GM12874 (cell line): ENCODE measurements around the gene MKX.

Experiments
- TF ChIP-seq, protein P1 (sequence below): IDR thresholded peaks from 2 replicates; pipeline ENCODE4 v1.5.1; 2011; ENCODE audit warnings: low read depth, mild to moderate bottlenecking, control low read depth, low read length, moderate library complexity; ENCODE audit not compliant: insufficient read depth

The MKX gene

DNA sequence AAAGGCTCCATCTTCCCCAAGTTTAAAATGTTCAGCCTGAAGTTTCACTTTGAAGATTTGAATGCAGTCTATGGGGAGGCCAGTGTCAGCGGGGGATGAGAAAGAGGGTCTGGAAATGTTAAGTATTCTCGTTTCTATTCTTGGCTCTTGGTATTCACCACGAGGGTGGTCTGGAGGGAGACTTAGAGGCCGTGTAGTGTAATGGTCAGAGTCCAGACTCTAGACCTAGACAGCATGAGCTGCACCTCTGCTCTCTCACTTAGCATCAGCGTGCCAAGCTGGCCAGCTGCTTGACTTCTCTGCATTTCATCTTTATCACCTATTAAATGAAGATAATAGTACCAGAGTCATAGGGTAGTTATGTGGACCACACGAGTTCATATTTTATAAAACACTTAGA lies 57.9 kb downstream of the MKX start:
- TF ChIP-seq, protein P1, sequence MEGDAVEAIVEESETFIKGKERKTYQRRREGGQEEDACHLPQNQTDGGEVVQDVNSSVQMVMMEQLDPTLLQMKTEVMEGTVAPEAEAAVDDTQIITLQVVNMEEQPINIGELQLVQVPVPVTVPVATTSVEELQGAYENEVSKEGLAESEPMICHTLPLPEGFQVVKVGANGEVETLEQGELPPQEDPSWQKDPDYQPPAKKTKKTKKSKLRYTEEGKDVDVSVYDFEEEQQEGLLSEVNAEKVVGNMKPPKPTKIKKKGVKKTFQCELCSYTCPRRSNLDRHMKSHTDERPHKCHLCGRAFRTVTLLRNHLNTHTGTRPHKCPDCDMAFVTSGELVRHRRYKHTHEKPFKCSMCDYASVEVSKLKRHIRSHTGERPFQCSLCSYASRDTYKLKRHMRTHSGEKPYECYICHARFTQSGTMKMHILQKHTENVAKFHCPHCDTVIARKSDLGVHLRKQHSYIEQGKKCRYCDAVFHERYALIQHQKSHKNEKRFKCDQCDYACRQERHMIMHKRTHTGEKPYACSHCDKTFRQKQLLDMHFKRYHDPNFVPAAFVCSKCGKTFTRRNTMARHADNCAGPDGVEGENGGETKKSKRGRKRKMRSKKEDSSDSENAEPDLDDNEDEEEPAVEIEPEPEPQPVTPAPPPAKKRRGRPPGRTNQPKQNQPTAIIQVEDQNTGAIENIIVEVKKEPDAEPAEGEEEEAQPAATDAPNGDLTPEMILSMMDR, result no peak

DNA sequence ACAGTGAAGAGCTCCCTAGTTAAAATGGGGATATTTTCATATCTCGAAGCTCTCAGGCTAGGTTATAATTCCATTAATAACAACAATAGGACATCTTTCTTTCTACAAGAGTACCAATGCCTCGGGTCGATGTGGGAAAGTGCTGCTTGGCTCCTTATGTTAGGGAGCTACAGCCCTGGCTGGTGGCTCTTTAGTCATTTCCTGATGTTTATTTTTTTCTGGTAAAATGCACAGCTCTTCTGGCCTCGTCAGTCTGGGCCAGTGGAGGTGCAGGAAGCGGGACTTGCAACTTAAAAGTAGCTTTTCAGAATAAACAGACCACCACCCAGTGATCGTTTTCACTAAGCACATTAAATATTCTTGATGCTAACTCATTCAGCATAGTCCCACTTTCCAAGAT lies 58.3 kb downstream of the MKX start:
- TF ChIP-seq, protein P1, result no peak

DNA sequence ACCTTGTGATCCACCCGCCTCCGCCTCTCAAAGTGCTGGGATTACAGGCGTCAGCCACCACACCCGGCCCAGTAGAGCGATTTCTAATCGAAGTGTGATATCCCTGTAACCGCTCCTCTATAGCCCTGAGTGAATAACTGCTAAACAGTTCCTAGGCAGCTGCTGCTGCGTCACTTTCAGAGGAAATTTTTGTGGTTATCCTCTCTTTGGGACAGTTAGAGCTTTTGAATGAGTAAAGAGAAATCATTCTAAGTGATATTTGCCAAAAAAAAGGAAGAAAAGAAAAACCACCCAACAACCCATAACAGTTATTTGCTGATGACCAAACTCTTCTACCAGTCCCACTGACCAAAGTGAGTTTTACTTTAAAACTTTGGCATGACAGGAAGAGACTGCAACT lies 59.9 kb downstream of the MKX start:
- TF ChIP-seq, protein P1, result no peak

DNA sequence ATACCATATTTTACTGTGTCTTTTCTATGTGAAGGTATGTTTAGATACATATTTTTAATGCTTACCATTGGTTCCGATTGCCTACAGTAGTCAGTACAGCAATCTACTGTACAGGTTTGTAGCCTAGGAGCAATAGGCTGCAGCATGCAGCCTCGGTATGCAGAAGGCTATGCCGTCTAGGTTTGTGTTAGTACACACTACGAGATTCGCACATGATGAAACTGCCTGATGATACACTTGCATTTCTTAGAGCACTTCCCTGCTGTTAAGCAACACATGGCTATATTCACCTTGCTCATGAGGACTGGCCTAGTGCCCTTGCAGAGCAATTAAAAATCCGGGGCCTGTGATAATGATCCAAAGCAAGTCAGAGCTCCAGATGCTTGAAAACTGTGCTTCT lies 62.4 kb downstream of the MKX start:
- TF ChIP-seq, protein P1, result no peak

DNA sequence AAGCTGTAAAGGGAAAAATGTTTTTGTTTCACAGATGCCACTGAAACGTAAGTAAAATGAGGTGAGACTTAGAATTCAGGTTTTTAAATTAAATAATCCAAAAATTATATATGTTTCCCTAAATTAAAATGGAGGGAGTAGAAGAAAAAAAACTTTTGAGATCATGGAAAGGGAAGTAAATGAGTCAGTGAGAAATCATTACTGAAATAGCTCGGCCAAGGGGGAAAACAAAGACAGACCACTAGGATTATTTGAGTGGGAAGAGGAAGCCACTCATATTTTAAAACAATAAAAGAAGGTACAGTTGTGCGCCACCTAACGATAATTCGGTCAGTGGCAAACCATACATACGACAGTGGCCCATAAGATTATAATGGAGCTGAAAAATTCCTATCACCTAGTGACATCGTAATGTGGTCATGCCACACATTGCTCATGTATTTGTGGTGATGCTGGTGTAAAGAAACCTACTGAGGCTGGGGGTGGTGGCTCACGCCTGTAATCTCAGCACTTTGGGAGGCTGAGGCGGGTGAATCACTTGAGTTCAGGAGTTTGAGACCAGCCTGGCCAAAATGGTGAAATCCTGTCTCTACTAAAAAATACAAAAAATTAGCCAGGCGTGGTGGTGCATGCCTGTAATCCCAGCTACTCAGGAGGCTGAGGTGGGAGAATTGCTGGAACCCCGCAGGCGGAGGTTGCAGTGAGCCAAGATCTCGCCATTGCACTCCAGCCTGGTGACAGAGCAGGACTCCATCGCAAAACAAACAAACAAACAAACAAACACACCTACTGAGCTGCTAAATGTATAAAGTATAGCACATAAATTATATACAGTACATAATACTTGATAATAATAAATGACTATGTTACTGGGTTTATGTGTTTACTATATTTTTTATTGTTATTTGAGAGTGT lies 64.7 kb downstream of the MKX start:
- TF ChIP-seq, protein P1, result no peak

DNA sequence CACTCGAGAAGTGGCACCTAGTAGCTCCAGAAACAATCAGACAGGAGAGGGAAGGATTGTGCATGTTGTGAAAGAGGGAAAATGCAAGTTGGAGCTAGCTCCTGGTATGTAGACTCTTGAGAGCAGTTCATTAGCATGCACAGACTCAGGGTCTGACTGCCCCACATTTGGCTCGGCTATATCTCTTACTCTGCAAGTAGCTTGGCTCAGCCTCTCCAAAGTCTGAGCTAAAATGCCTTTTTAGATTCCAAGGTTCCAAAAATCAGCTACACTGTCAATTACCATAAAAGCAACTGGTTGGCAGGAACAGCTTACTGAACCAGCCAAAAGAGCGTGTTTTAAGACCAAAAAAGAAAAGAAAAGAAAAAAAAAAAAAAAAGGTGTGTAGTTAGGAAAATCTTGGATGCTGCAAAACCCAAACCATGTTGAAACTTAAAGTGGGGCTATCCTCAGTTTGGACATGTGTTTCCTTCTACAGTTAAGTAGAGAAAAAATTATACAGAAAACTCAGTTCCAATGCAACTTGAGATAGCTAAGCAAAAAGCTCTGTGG lies 65.5 kb downstream of the MKX start:
- TF ChIP-seq, protein P1, result no peak

DNA sequence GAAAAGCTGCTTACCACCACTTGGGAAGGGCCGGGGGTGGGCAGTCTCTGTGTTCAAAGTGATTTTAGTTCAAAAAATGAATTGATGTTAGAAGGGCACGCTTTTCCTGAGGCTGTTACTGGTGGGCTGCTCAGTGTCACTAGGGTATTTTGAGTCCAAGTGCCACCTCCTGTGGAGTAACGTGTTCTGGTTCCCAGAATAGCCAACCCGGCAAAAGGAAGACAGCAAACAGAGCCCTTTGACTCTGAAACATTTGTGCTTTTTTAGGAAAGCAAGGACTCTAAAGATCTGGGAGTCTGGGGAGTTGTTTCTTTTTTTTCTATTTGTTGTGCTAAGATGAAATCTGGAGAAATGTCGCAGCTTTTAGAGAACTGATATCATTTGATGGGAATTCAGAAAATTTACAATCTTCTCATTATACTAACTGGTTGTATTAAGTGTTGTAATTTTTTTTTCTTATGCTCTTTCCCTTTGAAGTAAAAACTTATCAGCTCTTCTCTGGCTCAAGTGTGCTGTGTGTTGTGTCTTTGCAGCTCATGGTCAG lies 66.2 kb downstream of the MKX start:
- TF ChIP-seq, protein P1, result no peak
